OCI-LY7 (cell line): Measurements from ENCODE around the gene TTC13. TPM values are rescaled to one million over a fixed set of nuclear protein-coding genes. Genes with fewer than 3 reads are reported as not detected.

Experiments used
- BruUV-seq: library from RNA; stranded (reverse); fragments of 400-500 nt; replicated peaks from 2 replicates; lab custom pipeline; 2021; lab: Mats Ljungman, UMichigan
- CTCF ChIA-PET: fragments of 300-600 bp; sonication (Branson Sonifier 250); formaldehyde crosslinking; loops from one replicate; lab custom pipeline; 2022; ENCODE audit warnings: antibody characterized with exemption; ENCODE audit not compliant: unreplicated experiment; lab: Charles Lee
- POLR2A ChIA-PET: fragments of 300-600 bp; sonication (Branson Sonifier 250); formaldehyde crosslinking; loops from one replicate; lab custom pipeline; 2022; ENCODE audit warnings: antibody characterized with exemption; lab: Charles Lee
- DNase-seq: peaks from one replicate; pipeline ENCODE4 v3.0.0-alpha.2; 2015; ENCODE audit warnings: low spot score
- H2AFZ ChIP-seq: fragments of 200-600 bp; sonication (generic), shearing (Covaris generic); 2 replicates; pipeline ENCODE4 v1.6.1; 2014; ENCODE audit warnings: mild to moderate bottlenecking, antibody characterized with exemption, low read length, moderate library complexity
- H3K27ac ChIP-seq: fragments of 200-600 bp; sonication (generic); 2 replicates; pipeline ENCODE4 v1.5.1; 2014; ENCODE audit warnings: mixed run types, low read depth, mild to moderate bottlenecking, moderate library complexity, low read length, inconsistent platforms; ENCODE audit not compliant: poor library complexity, severe bottlenecking
- H3K36me3 ChIP-seq: fragments of 200-600 bp; sonication (generic); 2 replicates; pipeline ENCODE4 v1.6.1; 2014; ENCODE audit warnings: mild to moderate bottlenecking, antibody characterized with exemption, low read length, moderate library complexity, mixed read lengths; ENCODE audit not compliant: insufficient read depth
- H3K4me1 ChIP-seq: fragments of 200-600 bp; sonication (generic); 2 replicates; pipeline ENCODE4 v1.5.1; 2014; ENCODE audit warnings: mild to moderate bottlenecking, low read length; ENCODE audit not compliant: insufficient read depth, poor library complexity, severe bottlenecking
- H3K4me2 ChIP-seq: fragments of 200-600 bp; sonication (generic); 2 replicates; pipeline ENCODE4 v1.6.1; 2014; ENCODE audit warnings: mild to moderate bottlenecking, low read length
- H3K4me3 ChIP-seq: fragments of 200-600 bp; sonication (generic); 2 replicates; pipeline ENCODE4 v1.5.1; 2014; ENCODE audit warnings: mild to moderate bottlenecking, low read depth, low read length; ENCODE audit not compliant: poor library complexity, severe bottlenecking
- H3K79me2 ChIP-seq: fragments of 200-600 bp; sonication (generic); 2 replicates; pipeline ENCODE4 v1.6.1; 2016; ENCODE audit warnings: low read depth, mild to moderate bottlenecking, low read length, moderate library complexity, mixed read lengths; ENCODE audit not compliant: insufficient read depth
- H3K9me2 ChIP-seq: fragments of 200-600 bp; sonication (generic); 2 replicates; pipeline ENCODE4 v1.6.1; 2016; ENCODE audit warnings: mild to moderate bottlenecking, low read length, mixed read lengths; ENCODE audit not compliant: insufficient read depth
- H3K9me3 ChIP-seq: fragments of 200-600 bp; sonication (generic); 2 replicates; pipeline ENCODE4 v1.6.1; 2014; ENCODE audit warnings: mild to moderate bottlenecking, mixed run types, low read length, mixed read lengths
- H4K20me1 ChIP-seq: fragments of 200-600 bp; sonication (generic); 2 replicates; pipeline ENCODE4 v1.6.1; 2014; ENCODE audit warnings: mild to moderate bottlenecking, antibody characterized with exemption, low read length, moderate library complexity, mixed read lengths; ENCODE audit not compliant: insufficient read depth
- CTCF ChIP-seq: fragments of 200-600 bp; sonication (generic); conservative IDR thresholded peaks from 2 replicates; pipeline ENCODE4 v1.5.1; 2014; ENCODE audit warnings: mild to moderate bottlenecking, antibody characterized with exemption, low read length, moderate library complexity, mixed read lengths
- EZH2phosphoT487 ChIP-seq: fragments of 200-600 bp; sonication (generic); IDR thresholded peaks from 2 replicates; pipeline ENCODE4 v1.6.1; 2018; ENCODE audit warnings: low read depth, borderline replicate concordance, mild to moderate bottlenecking, mixed run types, antibody characterized with exemption, low read length, moderate library complexity, mixed read lengths
- intact Hi-C: fragments of 100-400 bp; cut with micrococcal nuclease; formaldehyde crosslinking; loops from one replicate; pipeline ENCODE4 v1.10.0; 2022; ENCODE audit not compliant: unreplicated experiment
- total RNA-seq, 2 experiments: library from RNA; depleted of rRNA in 1 of 2; stranded (reverse); fragments of >200 nt in 1 of 2; shearing (Covaris generic) in 1 of 2; gene quantifications; 2 replicates each; pipeline ENCODE4 v1.2.3, GENCODE V29; 2014 to 2022

The TTC13 gene
- total RNA-seq, 2 experiments from 2014 or later = 15.4 to 27.2 TPM

DNA sequence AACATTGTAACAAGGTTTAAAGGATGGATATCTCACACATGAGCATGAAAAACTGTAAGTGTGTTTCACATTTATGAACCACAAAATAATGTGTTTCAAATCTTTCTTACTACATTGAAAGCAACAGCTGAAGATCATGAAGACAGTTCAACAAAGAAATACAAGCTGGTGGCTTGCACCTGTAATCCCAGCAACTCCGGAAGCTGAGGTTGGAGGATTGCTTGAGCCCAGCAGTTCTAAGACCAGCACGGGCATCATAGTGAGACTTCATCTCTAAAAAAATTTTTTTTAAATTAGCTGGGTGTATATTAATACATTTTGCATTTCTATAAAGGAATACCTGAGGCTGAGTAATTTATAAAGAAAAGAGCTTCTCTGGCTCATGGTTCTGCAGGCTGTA, 83.2 kb downstream of the TTC13 start:
- ChIA-PET CTCF (interaction anchor here (0.5 kb wide), 1 partner anchor 145 kb away, joined by 3 read pairs; no protein-coding TSS in a partner anchor), POLR2A (interaction anchor here (1.1 kb wide), 1 partner anchor 9 kb away, joined by 3 read pairs; no protein-coding TSS in a partner anchor)
- no peaks in the 10 kb centered on the region for H3K79me2 ChIP-seq
- no peaks in the 10 kb centered on the region; the same call in 1 of the 2 replicates for H4K20me1 ChIP-seq
- TF ChIP-seq EZH2phosphoT487 (no peak), CTCF (no peak)
- H3K9me2 ChIP-seq = no peaks in the 10 kb centered on the region
- H3K36me3 ChIP-seq = no peaks in the 10 kb centered on the region
- no peaks in the 10 kb centered on the region for H3K4me1 ChIP-seq
- no peak for DNase-seq
- H3K4me2 ChIP-seq = no peak overlapping the region
- intact Hi-C loops = no loop called here
- no peak overlapping the region for H3K27ac ChIP-seq
- BruUV-seq = no TSS peak
- H3K9me3 ChIP-seq = no peaks in the 10 kb centered on the region
- H3K4me3 ChIP-seq = no peak overlapping the region
- H2AFZ ChIP-seq = no peak overlapping the region

- no TSS peak for BruUV-seq
- Histone ChIP-seq H3K4me1 (no peaks in the 10 kb centered on the region), H4K20me1 (no peaks in the 10 kb centered on the region; the same call in 1 of the 2 replicates), H3K4me2 (no peak overlapping the region), H3K4me3 (no peak overlapping the region), H3K9me3 (no peaks in the 10 kb centered on the region), H2AFZ (no peak overlapping the region), H3K79me2 (no peaks in the 10 kb centered on the region), H3K9me2 (no peaks in the 10 kb centered on the region), H3K36me3 (no peaks in the 10 kb centered on the region), H3K27ac (no peak overlapping the region)
- DNase-seq = no peak
- TF ChIP-seq EZH2phosphoT487 (no peak), CTCF (no peak)
- CTCF ChIA-PET = no interaction called here
- intact Hi-C loops = no loop called here
- POLR2A ChIA-PET = no interaction called here
Observed at GRCh38 chr1:230894664-230895063, 84.0 kb downstream of the TTC13 start.

GRCh38 chr1:230894032-230894431, 84.6 kb downstream of the TTC13 start:
- BruUV-seq = no TSS peak
- CTCF ChIA-PET = no interaction called here
- Histone ChIP-seq H3K4me3 (no peak overlapping the region), H3K4me2 (no peak overlapping the region), H4K20me1 (no peaks in the 10 kb centered on the region; the same call in 1 of the 2 replicates), H3K79me2 (no peaks in the 10 kb centered on the region), H3K9me2 (no peaks in the 10 kb centered on the region), H3K4me1 (no peaks in the 10 kb centered on the region), H3K9me3 (no peaks in the 10 kb centered on the region), H2AFZ (no peak overlapping the region), H3K36me3 (no peaks in the 10 kb centered on the region), H3K27ac (no peak overlapping the region)
- DNase-seq = no peak
- TF ChIP-seq CTCF = no peak
- TF ChIP-seq EZH2phosphoT487 = no peak
- intact Hi-C loops = no loop called here
- POLR2A ChIA-PET = no interaction called here
